ENCODE data around the gene ADGRV1.

- TF ChIP-seq, protein P1, sequence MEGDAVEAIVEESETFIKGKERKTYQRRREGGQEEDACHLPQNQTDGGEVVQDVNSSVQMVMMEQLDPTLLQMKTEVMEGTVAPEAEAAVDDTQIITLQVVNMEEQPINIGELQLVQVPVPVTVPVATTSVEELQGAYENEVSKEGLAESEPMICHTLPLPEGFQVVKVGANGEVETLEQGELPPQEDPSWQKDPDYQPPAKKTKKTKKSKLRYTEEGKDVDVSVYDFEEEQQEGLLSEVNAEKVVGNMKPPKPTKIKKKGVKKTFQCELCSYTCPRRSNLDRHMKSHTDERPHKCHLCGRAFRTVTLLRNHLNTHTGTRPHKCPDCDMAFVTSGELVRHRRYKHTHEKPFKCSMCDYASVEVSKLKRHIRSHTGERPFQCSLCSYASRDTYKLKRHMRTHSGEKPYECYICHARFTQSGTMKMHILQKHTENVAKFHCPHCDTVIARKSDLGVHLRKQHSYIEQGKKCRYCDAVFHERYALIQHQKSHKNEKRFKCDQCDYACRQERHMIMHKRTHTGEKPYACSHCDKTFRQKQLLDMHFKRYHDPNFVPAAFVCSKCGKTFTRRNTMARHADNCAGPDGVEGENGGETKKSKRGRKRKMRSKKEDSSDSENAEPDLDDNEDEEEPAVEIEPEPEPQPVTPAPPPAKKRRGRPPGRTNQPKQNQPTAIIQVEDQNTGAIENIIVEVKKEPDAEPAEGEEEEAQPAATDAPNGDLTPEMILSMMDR (IDR thresholded peaks at IDR 0.05) = peak; percentile 43 to 85 (median 70)
- TF ChIP-seq POLR2A (IDR thresholded peaks at IDR 0.05) = no peak
These were observed 28.5 kb upstream of the ADGRV1 start for GRCh38 chr5:90529939-90530677.
